ENCODE data around the gene PSENEN. TPM values are rescaled to one million over a fixed set of nuclear protein-coding genes. Genes with fewer than 3 reads are reported as not detected.

PSENEN gene
- total RNA-seq, 4 donors from 2014 or later: 6.6 to 80.0 (median 56.8) TPM

DNA sequence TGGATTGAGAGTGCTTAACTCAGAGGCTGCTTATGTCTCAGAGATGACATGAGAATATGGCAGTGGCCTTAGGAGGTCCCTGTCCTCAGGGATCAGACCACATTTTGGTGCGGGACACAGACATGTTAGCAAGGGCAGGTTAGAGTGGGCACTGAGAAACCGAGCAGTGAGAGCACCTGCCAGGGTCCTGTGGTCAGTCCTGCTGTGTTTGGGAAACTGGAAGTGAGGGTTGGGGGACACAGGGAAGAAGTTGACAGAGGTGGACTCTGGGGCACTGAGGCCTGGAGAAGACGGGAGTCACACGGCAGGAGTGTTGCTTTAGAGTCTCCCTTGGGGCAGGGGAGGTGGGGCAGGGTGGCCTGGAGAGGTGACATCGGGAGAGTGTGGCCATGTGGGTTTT lies 10.6 kb upstream of the PSENEN start:
- H3K27ac ChIP-seq: no peak overlapping the region
- TF ChIP-seq POLR2A (IDR thresholded peaks at IDR 0.05) (no peak), POLR2AphosphoS5 (IDR thresholded peaks at IDR 0.05) (no peak), EP300 (IDR thresholded peaks at IDR 0.05; ENCODE audit: low read depth) (no peak)
- TF ChIP-seq, protein P1, sequence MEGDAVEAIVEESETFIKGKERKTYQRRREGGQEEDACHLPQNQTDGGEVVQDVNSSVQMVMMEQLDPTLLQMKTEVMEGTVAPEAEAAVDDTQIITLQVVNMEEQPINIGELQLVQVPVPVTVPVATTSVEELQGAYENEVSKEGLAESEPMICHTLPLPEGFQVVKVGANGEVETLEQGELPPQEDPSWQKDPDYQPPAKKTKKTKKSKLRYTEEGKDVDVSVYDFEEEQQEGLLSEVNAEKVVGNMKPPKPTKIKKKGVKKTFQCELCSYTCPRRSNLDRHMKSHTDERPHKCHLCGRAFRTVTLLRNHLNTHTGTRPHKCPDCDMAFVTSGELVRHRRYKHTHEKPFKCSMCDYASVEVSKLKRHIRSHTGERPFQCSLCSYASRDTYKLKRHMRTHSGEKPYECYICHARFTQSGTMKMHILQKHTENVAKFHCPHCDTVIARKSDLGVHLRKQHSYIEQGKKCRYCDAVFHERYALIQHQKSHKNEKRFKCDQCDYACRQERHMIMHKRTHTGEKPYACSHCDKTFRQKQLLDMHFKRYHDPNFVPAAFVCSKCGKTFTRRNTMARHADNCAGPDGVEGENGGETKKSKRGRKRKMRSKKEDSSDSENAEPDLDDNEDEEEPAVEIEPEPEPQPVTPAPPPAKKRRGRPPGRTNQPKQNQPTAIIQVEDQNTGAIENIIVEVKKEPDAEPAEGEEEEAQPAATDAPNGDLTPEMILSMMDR (IDR thresholded peaks at IDR 0.05): no peak
- no peaks in the 10 kb centered on the region for H3K9me3 ChIP-seq
- no peak overlapping the region for H3K4me3 ChIP-seq
- H3K4me1 ChIP-seq: peaks cover 2 to 5% (median 3%) of the 10 kb centered on the region in 4 donors
- intact Hi-C loops (cut with DNase I; ENCODE audit: low total_unique reads) (no loop called here), in situ Hi-C loops (cut with MboI; ENCODE audit: low pct_ligation_motif_present in 1 of 4, low pct_unique_long_range_greater_than_20kb in 1 of 4, low sequenced_read_pairs in 3 of 4) (no loop called here)
- peaks cover 0 to 32% (median 13%) of the 10 kb centered on the region in 4 donors for H3K36me3 ChIP-seq
- H3K27me3 ChIP-seq: no peaks in the 10 kb centered on the region
- 88% methylated on average over 5 of the region's 5 CpGs; no CpG with 5 or more reads in 1 of the 2 donors for WGBS, 2 donors (ENCODE audit: low coverage in 1 of 2)
- no peak for DNase-seq

DNA sequence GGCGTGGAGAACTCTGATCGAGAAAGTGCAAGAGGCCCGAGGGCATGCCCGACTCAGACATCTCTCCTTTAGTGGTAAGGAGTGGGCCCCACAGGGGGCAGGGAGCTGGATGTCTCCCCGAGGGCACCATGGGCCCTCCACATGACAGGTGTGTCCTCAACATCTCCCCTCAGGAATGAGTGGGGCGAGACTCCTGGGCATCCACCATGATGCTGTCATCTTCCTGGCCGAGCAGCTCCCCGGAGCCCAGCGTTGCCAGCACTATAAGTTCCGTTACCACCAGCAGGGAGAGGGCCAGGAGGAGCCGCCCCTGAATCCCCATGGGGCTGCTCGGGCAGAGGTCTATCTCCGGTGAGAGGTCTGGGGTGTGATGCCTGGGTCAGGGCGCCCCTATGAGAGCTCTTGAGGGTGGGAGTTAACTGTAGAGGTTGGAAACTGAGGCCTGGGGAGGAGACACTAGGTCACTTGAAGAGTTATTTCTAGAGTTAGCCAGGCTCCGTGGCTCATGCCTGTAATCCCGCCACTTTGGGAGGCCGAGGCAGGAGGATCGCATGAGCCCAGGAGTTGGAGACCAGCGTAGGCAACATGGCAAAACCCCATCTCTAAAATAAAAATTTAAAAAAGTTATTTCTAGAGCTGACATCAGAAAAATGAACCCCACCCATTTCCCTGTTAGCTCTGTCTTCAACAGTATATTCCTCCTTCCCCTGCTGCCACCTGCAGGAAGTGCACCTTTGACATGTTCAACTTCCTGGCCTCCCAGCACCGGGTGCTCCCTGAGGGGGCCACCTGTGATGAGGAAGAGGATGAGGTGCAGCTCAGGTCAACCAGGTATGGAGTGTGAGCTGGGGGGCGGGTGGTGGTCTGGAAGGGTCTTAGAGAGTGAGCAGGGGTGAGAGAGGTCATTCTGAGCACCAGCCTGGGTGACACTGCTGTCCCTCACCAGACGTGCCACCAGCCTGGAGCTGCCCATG lies 8.3 kb upstream of the PSENEN start:
- peaks cover 4 to 14% (median 9%) of the 10 kb centered on the region in 4 donors for H3K4me1 ChIP-seq
- peaks cover 0 to 15% (median 3%) of the 10 kb centered on the region in 4 donors for H3K36me3 ChIP-seq
- no peaks in the 10 kb centered on the region for H3K27me3 ChIP-seq
- no peak for DNase-seq
- H3K9me3 ChIP-seq: no peaks in the 10 kb centered on the region
- TF ChIP-seq, protein P1 (IDR thresholded peaks at IDR 0.05): peak in 3 of 5 experiments; percentile 15 to 25 (median 22)
- TF ChIP-seq POLR2A (IDR thresholded peaks at IDR 0.05): no peak
- no peak for TF ChIP-seq POLR2AphosphoS5 (IDR thresholded peaks at IDR 0.05)
- TF ChIP-seq EP300 (IDR thresholded peaks at IDR 0.05; ENCODE audit: low read depth): no peak
- intact Hi-C loops (cut with DNase I; ENCODE audit: low total_unique reads) (no loop called here), in situ Hi-C loops (cut with MboI; ENCODE audit: low pct_ligation_motif_present in 1 of 4, low pct_unique_long_range_greater_than_20kb in 1 of 4, low sequenced_read_pairs in 3 of 4) (no loop called here)
- no peak overlapping the region for H3K4me3 ChIP-seq
- WGBS, 2 donors (ENCODE audit: low coverage in 1 of 2): 81% methylated on average over 22 of the region's 22 CpGs; no CpG with 5 or more reads in 1 of the 2 donors
- H3K27ac ChIP-seq: no peak overlapping the region

DNA sequence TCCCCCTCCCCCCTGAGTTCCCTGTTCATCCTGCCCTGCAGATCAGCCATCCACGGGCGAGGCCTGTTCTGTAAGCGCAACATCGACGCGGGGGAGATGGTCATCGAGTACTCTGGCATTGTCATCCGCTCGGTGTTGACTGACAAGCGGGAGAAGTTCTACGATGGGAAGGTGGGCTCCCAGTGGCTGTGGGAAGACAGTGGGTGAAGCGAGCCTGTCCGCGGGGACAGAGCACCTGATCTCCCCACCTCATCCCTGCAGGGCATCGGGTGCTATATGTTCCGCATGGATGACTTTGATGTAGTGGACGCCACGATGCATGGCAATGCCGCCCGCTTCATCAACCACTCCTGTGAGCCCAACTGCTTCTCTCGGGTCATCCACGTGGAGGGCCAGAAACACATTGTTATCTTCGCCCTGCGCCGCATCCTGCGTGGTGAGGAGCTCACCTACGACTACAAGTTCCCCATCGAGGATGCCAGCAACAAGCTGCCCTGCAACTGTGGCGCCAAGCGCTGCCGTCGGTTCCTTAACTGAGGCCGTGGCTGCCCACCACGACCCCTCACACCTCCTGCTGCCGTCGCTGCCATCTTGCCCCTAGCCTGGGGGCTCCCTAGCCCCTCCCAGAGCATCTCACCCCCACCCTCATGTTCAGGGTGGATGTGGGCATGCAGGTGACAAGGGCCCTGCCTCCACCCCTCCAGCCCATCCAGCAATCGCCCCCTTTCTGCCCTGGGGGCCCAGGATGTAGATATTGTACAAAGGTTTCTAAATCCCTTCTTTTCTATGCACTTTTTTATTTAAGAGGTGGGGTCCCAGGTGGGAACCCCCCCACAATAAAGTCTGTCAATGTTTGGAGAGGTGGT lies 7.2 kb upstream of the PSENEN start:
- peaks cover 4 to 14% (median 9%) of the 10 kb centered on the region in 4 donors for H3K4me1 ChIP-seq
- H3K27ac ChIP-seq: no peak overlapping the region
- TF ChIP-seq, protein P1 (IDR thresholded peaks at IDR 0.05): no peak
- TF ChIP-seq EP300 (IDR thresholded peaks at IDR 0.05; ENCODE audit: low read depth) (no peak), POLR2A (IDR thresholded peaks at IDR 0.05) (no peak)
- H3K27me3 ChIP-seq: no peaks in the 10 kb centered on the region
- H3K9me3 ChIP-seq: no peaks in the 10 kb centered on the region
- in situ Hi-C loops (cut with MboI; ENCODE audit: low pct_ligation_motif_present in 1 of 4, low pct_unique_long_range_greater_than_20kb in 1 of 4, low sequenced_read_pairs in 3 of 4) (no loop called here), intact Hi-C loops (cut with DNase I; ENCODE audit: low total_unique reads) (no loop called here)
- DNase-seq: no peak
- H3K4me3 ChIP-seq: no peak overlapping the region
- WGBS, 2 donors (ENCODE audit: low coverage in 1 of 2): 91 to 100% methylated on average over 2 to 37 of the region's 37 CpGs
- peaks cover 0 to 11% (median 3%) of the 10 kb centered on the region in 4 donors for H3K36me3 ChIP-seq

DNA sequence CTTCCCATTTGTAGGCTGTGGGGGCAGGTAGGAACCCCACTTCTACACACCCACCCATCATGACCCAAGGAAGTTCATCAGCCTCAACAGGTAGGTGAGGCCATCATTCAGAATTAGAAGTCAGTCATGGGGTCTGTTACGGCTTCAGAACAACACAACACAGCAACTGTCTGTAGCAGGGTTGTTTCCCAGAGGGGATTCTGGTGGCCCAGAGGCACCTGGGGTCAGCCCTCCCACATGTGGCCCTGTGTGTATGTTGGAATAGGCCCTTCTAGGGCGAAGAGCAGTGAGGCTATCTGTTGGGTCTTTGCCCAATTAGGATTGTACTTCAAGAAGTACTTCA lies 6.6 kb upstream of the PSENEN start:
- whole genome bisulfite sequencing, 2 donors (ENCODE audit: low coverage in 1 of 2): 97% methylated on average over 2 of the region's 2 CpGs; no CpG with 5 or more reads in 1 of the 2 donors
- intact Hi-C loops (cut with DNase I; ENCODE audit: low total_unique reads) (no loop called here), in situ Hi-C loops (cut with MboI; ENCODE audit: low pct_ligation_motif_present in 1 of 4, low pct_unique_long_range_greater_than_20kb in 1 of 4, low sequenced_read_pairs in 3 of 4) (no loop called here)
- H3K9me3 ChIP-seq: no peaks in the 10 kb centered on the region
- no peak overlapping the region for H3K4me3 ChIP-seq
- peaks cover 4 to 14% (median 9%) of the 10 kb centered on the region in 4 donors for H3K4me1 ChIP-seq
- peak overlapping the region in 1 of 4 donors; percentile 97 for H3K27ac ChIP-seq
- no peaks in the 10 kb centered on the region for H3K27me3 ChIP-seq
- DNase-seq: no peak
- peaks cover 0 to 10% (median 3%) of the 10 kb centered on the region in 4 donors for H3K36me3 ChIP-seq
- TF ChIP-seq EP300 (IDR thresholded peaks at IDR 0.05; ENCODE audit: low read depth): no peak
- TF ChIP-seq, protein P1 (IDR thresholded peaks at IDR 0.05): no peak
- no peak for TF ChIP-seq POLR2AphosphoS5 (IDR thresholded peaks at IDR 0.05)
